GM18858 (cell line): ENCODE results near the gene DBNL.
A peak's percentile ranks its signal among the peaks of the same experiment; 100 is the strongest.

Source experiments
- ATAC-seq: cut with Tn5 transposase; IDR thresholded peaks from one replicate; pipeline ENCODE4 v1.9.1; 2021; ENCODE audit not compliant: unreplicated experiment

The DBNL gene

DNA sequence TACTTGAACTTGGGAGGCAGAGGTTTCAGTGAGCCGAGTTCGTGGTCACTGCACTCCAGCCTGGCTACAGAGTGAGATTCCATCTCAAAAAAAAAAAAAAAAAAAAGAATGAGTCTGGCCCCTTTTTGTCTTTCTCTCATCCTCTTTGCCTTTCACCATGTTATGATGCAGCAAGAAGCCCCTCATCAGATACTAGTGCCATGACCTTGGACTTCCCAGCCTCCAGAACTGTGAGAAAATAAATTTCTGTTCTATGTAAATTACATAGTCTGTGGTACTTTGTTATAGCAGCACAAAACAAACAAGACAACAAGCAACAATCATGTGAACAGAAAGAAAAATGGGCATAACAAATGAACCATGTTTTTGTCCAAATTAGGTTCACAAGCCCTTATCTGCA lies 2.3 kb upstream of the DBNL start:
- no peak for ATAC-seq

GRCh38 chr7:44043902-44044301 lies 600 bp upstream of the DBNL start:
- ATAC-seq: no peak

GRCh38 chr7:44045226-44046014 lies 918 bp downstream of the DBNL start:
- ATAC-seq: no peak

DNA sequence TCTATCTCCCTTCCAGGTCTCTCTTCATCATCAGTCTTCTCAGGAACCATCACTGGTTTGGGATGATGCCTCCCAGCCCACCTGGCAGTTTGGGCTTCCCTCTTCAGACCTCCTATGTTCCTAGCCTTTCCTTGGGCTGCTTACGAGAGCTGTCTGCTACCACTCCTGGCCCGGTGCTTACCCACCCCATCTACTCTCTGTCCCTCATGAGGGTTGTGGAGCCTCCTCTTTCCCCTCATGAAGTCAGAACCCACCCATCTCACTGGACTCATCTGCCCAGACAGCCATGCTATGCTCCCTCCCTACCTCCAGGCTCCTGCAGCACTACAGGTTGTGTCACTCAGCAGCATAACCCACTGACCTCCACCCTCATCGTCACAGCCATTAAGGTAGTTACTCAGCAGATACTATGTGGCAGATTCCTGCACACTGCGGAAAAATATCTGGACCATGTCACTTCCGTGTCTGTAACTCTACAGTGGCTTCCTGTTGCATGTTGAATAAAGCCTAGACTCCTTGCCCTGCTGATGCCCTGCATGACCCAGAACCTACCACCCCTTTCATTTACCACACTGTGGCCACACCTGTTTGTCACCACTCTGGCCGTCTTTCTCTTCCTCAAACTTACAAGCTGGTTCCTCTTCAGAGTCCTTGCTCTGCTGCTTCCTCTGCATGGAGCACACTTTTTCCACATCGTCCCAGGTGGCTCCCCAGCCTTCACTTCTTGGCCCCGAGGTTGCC lies 2.0 kb downstream of the DBNL start:
- peak; percentile 50 for ATAC-seq

DNA sequence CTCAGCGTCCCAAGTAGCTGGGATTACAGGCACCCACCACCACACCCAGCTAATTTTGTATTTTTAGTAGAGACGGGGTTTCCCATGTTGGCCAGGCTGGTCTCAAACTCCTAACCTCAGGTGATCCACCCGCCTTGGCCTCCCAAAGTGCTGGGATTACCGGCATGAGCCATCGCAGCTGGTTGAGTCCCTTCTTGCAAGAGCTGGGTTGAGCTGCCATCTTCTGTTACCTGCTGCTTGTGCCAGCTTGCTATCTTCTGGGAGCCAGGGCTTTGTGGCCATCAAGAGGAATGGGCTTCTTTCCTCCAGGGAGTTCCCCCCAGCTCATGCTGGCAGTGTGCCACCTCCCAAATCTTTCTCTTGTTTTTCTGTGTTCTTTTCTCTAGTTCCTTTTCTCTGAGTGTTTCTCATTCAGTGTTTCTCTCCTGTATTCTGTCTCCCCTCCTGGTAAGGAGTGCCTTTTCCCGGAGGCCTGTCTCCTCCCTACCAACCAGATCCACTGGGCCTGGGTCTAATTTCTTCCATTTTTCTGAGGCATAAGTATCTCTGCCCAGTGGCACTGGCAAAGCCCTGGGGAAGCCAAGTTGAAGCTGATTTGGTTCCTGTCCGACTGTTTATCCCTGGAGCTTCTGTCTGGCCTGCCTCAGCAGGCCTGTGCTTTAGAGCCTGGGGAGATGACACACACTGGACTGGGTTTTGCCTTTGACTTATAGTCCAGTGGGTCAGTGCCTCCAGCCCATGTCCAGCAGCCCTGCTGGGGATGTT lies 3.7 kb downstream of the DBNL start:
- ATAC-seq: no peak

DNA sequence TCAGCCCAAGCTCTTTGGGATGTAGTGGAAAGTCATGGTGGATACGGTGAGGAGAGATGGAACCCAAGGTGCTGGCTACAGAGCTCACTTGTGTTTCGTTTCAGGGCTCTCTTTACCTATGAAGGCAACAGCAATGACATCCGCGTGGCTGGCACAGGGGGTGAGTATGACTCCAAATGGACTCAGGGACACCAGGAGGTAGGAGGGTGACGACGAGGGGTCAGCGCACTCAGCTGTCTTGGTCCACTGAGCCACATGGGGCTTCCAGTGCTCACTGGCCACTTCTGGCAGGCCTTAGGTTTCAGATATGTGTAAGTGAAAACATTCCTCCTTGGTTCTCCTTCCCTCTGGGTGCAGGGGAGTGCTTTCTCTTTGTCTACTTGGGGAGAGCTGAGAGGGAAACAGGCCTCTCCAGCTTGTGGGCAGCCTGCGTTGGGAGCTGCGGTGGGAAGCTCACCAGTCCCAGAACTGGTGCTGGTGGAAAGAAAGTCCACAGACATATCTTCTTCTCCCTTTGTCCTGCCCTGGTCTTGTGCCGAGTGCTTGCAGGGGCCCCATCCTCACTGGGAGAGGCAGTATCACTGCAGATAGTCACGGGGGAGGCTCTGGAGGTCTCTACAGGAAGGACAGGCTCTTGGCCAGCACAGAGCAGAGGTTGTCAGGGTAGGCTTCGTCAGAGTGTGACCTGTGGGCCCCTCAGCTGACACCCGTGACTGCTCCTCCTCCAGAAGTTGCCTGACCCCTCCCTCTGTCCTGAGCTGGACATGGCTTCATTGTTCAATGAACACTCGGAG lies 5.8 kb downstream of the DBNL start:
- ATAC-seq: no peak

DNA sequence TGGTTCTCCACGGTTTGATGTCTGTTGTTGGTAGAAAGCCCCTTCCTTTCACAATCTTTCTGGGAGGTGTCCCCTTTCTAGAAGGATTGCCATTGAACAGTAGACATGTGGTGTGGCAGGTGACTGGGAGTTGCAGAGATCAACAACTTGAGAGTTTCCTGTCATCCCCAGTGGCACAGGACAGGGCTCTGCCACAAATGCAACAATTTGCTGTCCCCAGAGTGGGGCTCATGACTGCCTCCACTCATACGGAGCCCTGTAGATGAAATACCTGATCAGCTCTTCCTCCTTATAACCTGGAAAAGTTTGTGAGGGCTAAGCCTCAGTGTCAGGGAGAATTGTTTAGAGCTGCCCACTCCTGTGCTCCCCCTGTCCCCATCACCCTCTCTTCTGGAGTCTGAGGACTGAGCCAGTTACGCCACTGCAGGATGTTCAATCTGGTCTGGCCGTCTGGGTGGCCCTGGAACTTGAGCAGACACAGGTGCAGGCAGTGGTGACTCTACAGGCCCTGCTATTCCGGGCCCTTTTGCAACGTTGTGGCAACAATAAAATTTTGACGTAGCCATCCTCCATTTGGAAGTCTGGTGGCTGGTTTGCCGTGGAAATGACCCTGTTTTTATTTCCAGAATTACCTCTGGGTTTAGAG lies 6.5 kb downstream of the DBNL start:
- ATAC-seq: no peak

- no peak for ATAC-seq
Observed at GRCh38 chr7:44051611-44052220, 7.2 kb downstream of the DBNL start.

DNA sequence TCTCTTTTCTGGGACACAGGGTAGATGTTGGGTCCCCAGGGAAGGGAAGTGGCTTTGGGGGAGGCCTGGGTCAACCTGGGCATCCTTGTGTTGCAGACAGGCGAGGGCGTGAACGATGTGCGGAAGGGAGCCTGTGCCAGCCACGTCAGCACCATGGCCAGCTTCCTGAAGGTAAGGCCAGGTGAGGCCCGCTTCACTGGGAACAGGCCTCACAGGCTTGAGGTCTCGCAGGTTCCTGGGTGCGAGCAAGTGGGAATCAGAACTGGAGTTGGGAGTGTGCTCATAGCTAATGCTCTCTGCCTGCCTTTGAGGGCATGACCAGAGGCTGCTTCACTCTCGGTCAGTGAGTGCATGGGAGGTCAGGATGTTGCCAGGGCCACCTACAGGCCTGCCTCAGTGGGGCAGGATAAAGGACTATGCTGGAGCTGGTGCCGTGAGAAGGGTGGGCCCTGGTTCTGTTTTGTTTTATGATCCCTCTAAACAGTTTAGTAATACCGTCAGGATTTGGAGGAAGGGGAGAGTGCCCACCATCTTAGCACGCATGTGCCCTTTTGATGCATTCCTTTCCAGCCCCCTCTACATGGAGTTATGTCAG lies 8.4 kb downstream of the DBNL start:
- ATAC-seq: no peak

DNA sequence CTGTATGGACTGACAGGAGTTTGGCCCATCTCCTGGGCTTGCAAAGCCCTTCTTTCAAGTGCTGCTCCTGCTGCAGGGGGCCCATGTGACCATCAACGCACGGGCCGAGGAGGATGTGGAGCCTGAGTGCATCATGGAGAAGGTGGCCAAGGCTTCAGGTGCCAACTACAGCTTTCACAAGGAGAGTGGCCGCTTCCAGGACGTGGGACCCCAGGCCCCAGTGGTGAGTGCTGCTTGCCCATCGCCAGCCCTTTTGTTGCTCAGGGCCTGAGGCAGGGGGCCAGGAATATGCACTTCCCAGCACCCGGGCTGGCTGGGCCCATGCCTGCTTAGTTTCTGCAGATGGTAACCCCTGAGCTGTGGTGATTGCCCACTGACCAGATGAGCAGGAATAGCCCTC lies 12.2 kb downstream of the DBNL start:
- ATAC-seq: no peak

- no peak for ATAC-seq
Observed at GRCh38 chr7:44057181-44057848, 12.8 kb downstream of the DBNL start.

DNA sequence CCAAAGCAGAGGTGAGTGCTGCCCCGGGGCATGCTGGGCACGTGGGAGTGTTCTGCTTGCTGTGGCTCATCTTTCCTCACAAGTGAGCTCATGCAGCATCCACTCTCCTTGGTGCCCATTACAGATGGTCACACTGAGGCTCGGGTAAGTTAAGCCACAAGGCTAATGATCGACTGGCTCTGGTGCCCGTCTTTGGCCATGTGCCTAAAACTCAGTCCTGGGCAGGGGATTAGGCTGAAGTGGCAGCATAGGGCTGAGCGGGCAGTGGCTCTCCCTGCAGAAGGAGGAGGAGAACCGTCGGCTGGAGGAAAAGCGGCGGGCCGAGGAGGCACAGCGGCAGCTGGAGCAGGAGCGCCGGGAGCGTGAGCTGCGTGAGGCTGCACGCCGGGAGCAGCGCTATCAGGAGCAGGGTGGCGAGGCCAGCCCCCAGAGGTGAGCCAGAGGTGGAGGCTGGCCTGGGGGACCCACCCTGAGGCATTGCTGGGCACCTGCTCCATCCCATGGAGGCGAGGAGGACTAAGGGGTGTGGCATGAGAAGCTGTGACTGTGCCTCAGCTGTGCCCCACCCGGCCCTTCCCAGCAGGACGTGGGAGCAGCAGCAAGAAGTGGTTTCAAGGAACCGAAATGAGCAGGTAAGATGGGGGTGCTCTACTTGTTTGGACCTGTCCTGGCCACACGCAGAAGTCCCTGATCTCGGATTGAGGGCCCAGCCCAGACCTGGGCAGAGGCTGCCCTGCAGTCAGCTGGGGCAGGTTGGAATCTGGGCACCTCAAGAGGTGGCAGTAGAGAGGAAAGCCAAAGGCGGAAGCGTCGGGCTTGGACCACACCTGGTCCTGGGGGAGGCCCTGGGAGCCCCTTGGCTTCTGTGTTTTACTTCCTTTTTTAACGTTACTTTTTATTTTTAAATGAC lies 13.6 kb downstream of the DBNL start:
- no peak for ATAC-seq

- ATAC-seq: no peak
Observed at GRCh38 chr7:44058759-44059218, 14.3 kb downstream of the DBNL start.

- ATAC-seq: peak; percentile 67
Observed at GRCh38 chr7:44059219-44060090, 15.0 kb downstream of the DBNL start.

DNA sequence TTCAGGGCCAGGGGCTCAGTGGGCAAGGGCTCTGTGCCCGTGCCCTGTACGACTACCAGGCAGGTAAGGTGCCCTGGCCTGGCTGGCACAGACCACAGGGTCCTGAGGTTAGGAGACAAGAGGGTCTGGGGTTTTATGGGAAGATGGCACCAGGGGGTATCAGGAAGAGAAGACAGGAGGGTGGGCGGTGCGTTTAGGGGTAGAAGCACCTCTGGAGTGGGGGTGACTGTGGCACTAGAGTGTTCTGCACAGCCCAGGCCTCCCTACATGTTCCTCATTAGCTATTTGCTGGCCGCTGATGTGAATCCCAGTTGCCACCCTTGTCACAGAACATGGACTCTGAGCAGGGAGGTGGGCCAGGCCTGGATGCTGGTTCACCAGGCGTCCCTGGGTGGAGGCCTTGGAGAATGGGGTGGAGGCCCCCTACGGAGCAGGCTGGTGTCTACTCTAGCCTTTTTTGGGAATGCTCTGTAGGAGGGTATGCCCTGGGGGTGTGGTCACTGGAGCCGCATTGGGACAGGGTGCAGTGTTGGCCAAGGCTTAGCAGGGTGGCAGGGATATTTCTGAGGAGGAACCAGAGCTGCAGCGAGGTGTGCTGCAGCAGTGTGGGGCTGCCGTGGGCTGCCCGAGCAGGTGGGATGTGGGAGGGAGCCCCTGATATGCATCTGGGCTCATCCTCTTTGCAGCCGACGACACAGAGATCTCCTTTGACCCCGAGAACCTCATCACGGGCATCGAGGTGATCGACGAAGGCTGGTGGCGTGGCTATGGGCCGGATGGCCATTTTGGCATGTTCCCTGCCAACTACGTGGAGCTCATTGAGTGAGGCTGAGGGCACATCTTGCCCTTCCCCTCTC lies 15.8 kb downstream of the DBNL start:
- no peak for ATAC-seq
